Measurements from ENCODE around the gene NKAPL. TPM values are rescaled to one million over a fixed set of nuclear protein-coding genes. Genes with fewer than 3 reads are reported as not detected.
"Not testable (repeated sequence)": the region's sequence is repeated elsewhere in the genome, so short reads cannot be mapped to it uniquely, and the experiment has no call there.

NKAPL gene
- total and polyA plus RNA-seq, 2 of the 13 experiments (the other 11 are each of a cell fraction or from before 2014, with no cell fraction given), result not detected

- ATAC-seq (no peak), DNase-seq (ENCODE audit: low spot score) (no peak), FAIRE-seq (no peak)
- CTCF ChIA-PET (ENCODE audit: low intra/inter-chr PET ratio, low total read pairs), result no interaction called here
- Histone ChIP-seq H3K4me2 (ENCODE audit: low read depth, low read length) (no peak overlapping the region), H3K36me3 (replicated peaks in 1 of 2; ENCODE audit: control insufficient read depth in 1 of 2, insufficient read depth in 2 of 2, low read length in 2 of 2) (peaks cover 0 to 10% of the 10 kb centered on the region in 2 experiments; a peak in 2 of 5 replicates), H3K27ac (ENCODE audit: extremely low read length, insufficient read depth, low read length) (no peak overlapping the region), H3K27me3 (ENCODE audit: control insufficient read depth in 1 of 2, insufficient read depth in 2 of 2, low read length in 2 of 2) (no peaks in the 10 kb centered on the region), H3K9me3 (ENCODE audit: low read length) (no peaks in the 10 kb centered on the region), H3K9ac (ENCODE audit: insufficient read depth, low read depth, low read length) (no peak overlapping the region), H2AFZ (ENCODE audit: low read length) (no peak overlapping the region), H3K79me2 (ENCODE audit: insufficient read depth, low read length) (no peaks in the 10 kb centered on the region), H3K4me1 (ENCODE audit: insufficient read depth, low read length) (no peaks in the 10 kb centered on the region), H3K4me3 (replicated peaks in 1 of 3; ENCODE audit: insufficient read depth in 1 of 3, low read depth in 2 of 3, low read length in 3 of 3) (no peak overlapping the region), H4K20me1 (ENCODE audit: insufficient read depth, low read length) (no peaks in the 10 kb centered on the region)
- BruUV-seq (replicated peaks), result no TSS peak
- TF ChIP-seq ATF7-NPFF (CRISPR knock-in tag; IDR thresholded peaks at IDR 0.05; ENCODE audit: low read depth) (no peak), MBNL3 (CRISPR knock-in tag; conservative IDR thresholded peaks at IDR 0.05) (no peak), REPIN1 (CRISPR knock-in tag; IDR thresholded peaks at IDR 0.05; ENCODE audit: borderline replicate concordance, low read depth) (no peak)
- WGBS (ENCODE audit: low lambda C conversion rate), result 97% methylated on average over 7 of the region's 7 CpGs
- intact Hi-C loops (cut with micrococcal nuclease; ENCODE audit: unreplicated experiment), result no loop called here
- POLR2A ChIA-PET, result interaction anchor here (0.6 kb wide), 1 partner anchor 628 kb away, joined by 4 read pairs; no protein-coding TSS in a partner anchor
- in situ Hi-C loops (cut with HindIII; ENCODE audit: extremely low pct_ligation_motif_present, low pct_unique_long_range_greater_than_20kb), result no loop called here
Observed at GRCh38 chr6:28296520-28297060, 37.5 kb downstream of the NKAPL start.

GRCh38 chr6:28303570-28303969 lies 44.5 kb downstream of the NKAPL start:
- Histone ChIP-seq H3K9ac (ENCODE audit: insufficient read depth, low read depth, low read length) (no peak overlapping the region), H4K20me1 (ENCODE audit: insufficient read depth, low read length) (no peaks in the 10 kb centered on the region), H3K9me3 (ENCODE audit: low read length) (no peaks in the 10 kb centered on the region), H3K36me3 (replicated peaks in 1 of 2; ENCODE audit: control insufficient read depth in 1 of 2, insufficient read depth in 2 of 2, low read length in 2 of 2) (peaks cover 0 to 5% of the 10 kb centered on the region in 2 experiments; a peak in 2 of 5 replicates), H3K27me3 (ENCODE audit: control insufficient read depth in 1 of 2, insufficient read depth in 2 of 2, low read length in 2 of 2) (no peaks in the 10 kb centered on the region), H3K4me3 (replicated peaks in 1 of 3; ENCODE audit: insufficient read depth in 1 of 3, low read depth in 2 of 3, low read length in 3 of 3) (no peak overlapping the region), H3K4me1 (ENCODE audit: insufficient read depth, low read length) (no peaks in the 10 kb centered on the region), H3K79me2 (ENCODE audit: insufficient read depth, low read length) (no peaks in the 10 kb centered on the region), H3K4me2 (ENCODE audit: low read depth, low read length) (no peak overlapping the region), H3K27ac (ENCODE audit: extremely low read length, insufficient read depth, low read length) (no peak overlapping the region), H2AFZ (ENCODE audit: low read length) (no peak overlapping the region)
- ChIA-PET CTCF (ENCODE audit: low intra/inter-chr PET ratio, low total read pairs) (no interaction called here), POLR2A (no interaction called here)
- WGBS (ENCODE audit: low lambda C conversion rate), result 94% methylated on average over 3 of the region's 3 CpGs
- DNase-seq (ENCODE audit: low spot score), result no peak
- no peak for FAIRE-seq
- no TSS peak for BruUV-seq (replicated peaks)
- TF ChIP-seq MLLT10 (CRISPR knock-in tag; IDR thresholded peaks at IDR 0.05), result no peak
- no peak for TF ChIP-seq ZBTB38 (CRISPR knock-in tag; IDR thresholded peaks at IDR 0.05)
- no peak for TF ChIP-seq MTF2 (CRISPR knock-in tag; IDR thresholded peaks at IDR 0.05; ENCODE audit: borderline replicate concordance)
- TF ChIP-seq HOXD1 (CRISPR knock-in tag; IDR thresholded peaks at IDR 0.05), result no peak
- TF ChIP-seq SIN3A (IDR thresholded peaks at IDR 0.05; ENCODE audit: borderline replicate concordance, low read depth, low read length), result no peak
- no peak for TF ChIP-seq ZNF75D (CRISPR knock-in tag; IDR thresholded peaks at IDR 0.05; ENCODE audit: borderline replicate concordance)
- no peak for TF ChIP-seq ZNF264 (CRISPR knock-in tag; IDR thresholded peaks at IDR 0.05)
- no peak for TF ChIP-seq NR2C2 (CRISPR knock-in tag; IDR thresholded peaks at IDR 0.05; ENCODE audit: borderline replicate concordance)
- no peak for TF ChIP-seq ZBTB25 (CRISPR knock-in tag; IDR thresholded peaks at IDR 0.05)
- TF ChIP-seq ZNF562 (CRISPR knock-in tag; IDR thresholded peaks at IDR 0.05; ENCODE audit: borderline replicate concordance), result no peak
- no peak for TF ChIP-seq ZNF354B (CRISPR knock-in tag; IDR thresholded peaks at IDR 0.05)
- ATAC-seq, result no peak
- in situ Hi-C loops (cut with HindIII; ENCODE audit: extremely low pct_ligation_motif_present, low pct_unique_long_range_greater_than_20kb) (no loop called here), intact Hi-C loops (cut with micrococcal nuclease; ENCODE audit: unreplicated experiment) (no loop called here)

- ATAC-seq; H3K27me3 ChIP-seq (ENCODE audit: control insufficient read depth in 1 of 2, insufficient read depth in 2 of 2, low read length in 2 of 2); H3K79me2 ChIP-seq (ENCODE audit: insufficient read depth, low read length); H3K36me3 ChIP-seq (replicated peaks in 1 of 2; ENCODE audit: control insufficient read depth in 1 of 2, insufficient read depth in 2 of 2, low read length in 2 of 2); H3K4me2 ChIP-seq (ENCODE audit: low read depth, low read length); CTCF ChIA-PET (ENCODE audit: low intra/inter-chr PET ratio, low total read pairs); BruUV-seq (replicated peaks); in situ Hi-C loops (cut with HindIII; ENCODE audit: extremely low pct_ligation_motif_present, low pct_unique_long_range_greater_than_20kb); H2AFZ ChIP-seq (ENCODE audit: low read length); intact Hi-C loops (cut with micrococcal nuclease; ENCODE audit: unreplicated experiment); H3K9me3 ChIP-seq (ENCODE audit: low read length); DNase-seq (ENCODE audit: low spot score); H3K9ac ChIP-seq (ENCODE audit: insufficient read depth, low read depth, low read length); H4K20me1 ChIP-seq (ENCODE audit: insufficient read depth, low read length); POLR2A ChIA-PET; H3K4me3 ChIP-seq (replicated peaks in 1 of 3; ENCODE audit: insufficient read depth in 1 of 3, low read depth in 2 of 3, low read length in 3 of 3); FAIRE-seq; H3K27ac ChIP-seq (ENCODE audit: extremely low read length, insufficient read depth, low read length): not testable (repeated sequence)
- H3K4me1 ChIP-seq (ENCODE audit: insufficient read depth, low read length), result peaks cover 11% of the 10 kb centered on the region
Observed at GRCh38 chr6:28306363-28306762, 47.3 kb downstream of the NKAPL start.

All from HepG2 (cell line).